22Rv1 (cell line): ENCODE results near the gene THSD4.

Source experiments
- CTCF ChIP-seq: fragments of 450-650 bp; IDR thresholded peaks from 2 replicates; pipeline ENCODE4 v1.5.1; 2017; ENCODE audit warnings: mild to moderate bottlenecking
- ZFX ChIP-seq: fragments of 450-650 bp; IDR thresholded peaks from 2 replicates; pipeline ENCODE4 v1.6.1; 2017; ENCODE audit warnings: antibody characterized with exemption, borderline replicate concordance

GRCh38 chr15:71709808-71710418, 594.6 kb downstream of the THSD4 start:
- TF ChIP-seq CTCF (no peak), ZFX (no peak)
